Esophagus squamous epithelium (tissue), 4 donors: Measurements from ENCODE around the gene PAAF1.

ENCODE experiments used
- CTCF ChIP-seq, 6 experiments: fragments of 450-650 bp in 4 of 6; fragments of 200-600 bp in 2 of 6; sonication (generic) in 2 of 6; IDR thresholded peaks; one replicate each; pipeline ENCODE4 v1.5.1; 2016 to 2019; ENCODE audit warnings: antibody characterized with exemption in 6 of 6, mild to moderate bottlenecking in 4 of 6, moderate library complexity in 4 of 6
- POLR2A ChIP-seq, 4 donors: fragments of 450-650 bp; IDR thresholded peaks; one replicate each; pipeline ENCODE4 v1.6.1; 2017; ENCODE audit warnings: antibody characterized with exemption in 4 of 4, mild to moderate bottlenecking in 4 of 4, moderate library complexity in 3 of 4

GRCh38 chr11:73944901-73945300 lies 68.1 kb downstream of the PAAF1 start:
- no peak for TF ChIP-seq CTCF (IDR thresholded peaks at IDR 0.05)
- no peak for TF ChIP-seq POLR2A (IDR thresholded peaks at IDR 0.05)
